ENCODE results near the gene HS6ST2.

Gene HS6ST2

DNA sequence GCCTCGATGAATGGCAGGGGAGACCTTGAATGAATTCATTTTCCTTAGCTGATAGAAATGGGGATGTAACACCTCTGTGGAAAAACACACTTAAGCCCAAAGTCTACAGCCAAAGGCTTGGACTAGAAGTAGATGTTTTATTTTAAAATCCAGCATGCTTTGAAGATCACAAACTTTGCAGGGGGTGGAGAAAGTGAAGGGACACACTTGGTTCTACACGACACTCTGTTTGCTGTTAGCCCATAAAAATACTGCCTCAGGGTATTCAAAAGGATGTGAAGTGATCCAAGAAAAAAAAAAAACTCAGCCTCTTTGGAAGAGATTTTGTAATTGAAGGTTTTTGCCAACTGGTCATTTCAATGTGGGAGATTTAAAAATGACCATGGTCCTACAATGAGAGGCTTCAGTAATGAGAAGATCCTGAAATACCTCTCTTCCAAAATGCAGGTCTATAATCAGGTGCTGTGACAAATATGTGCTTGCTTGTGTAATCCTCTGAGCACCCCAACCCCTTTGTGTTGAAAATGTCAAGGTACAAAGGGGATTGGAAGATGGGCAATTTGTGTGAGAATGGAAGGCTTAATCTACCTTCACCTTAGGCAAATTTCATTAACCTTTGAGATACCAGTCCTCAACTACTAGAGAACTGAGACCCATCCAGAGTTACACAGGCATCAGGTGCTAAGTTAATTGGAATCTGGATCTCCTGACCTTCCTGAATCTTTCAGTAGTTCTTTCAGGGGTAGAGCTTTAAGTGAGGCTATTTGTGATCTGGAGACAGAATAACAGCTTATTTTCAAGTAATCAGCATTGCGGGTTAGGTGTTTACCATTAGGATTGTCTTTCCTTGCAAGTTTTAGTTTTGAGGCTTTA, 82.5 kb downstream of the HS6ST2 start:
- DNase-seq (ENCODE audit: low read depth): no peak
- no peak overlapping the region for H3K4me3 ChIP-seq (replicated peaks; ENCODE audit: low read depth, low read length)
- TF ChIP-seq, protein P1, sequence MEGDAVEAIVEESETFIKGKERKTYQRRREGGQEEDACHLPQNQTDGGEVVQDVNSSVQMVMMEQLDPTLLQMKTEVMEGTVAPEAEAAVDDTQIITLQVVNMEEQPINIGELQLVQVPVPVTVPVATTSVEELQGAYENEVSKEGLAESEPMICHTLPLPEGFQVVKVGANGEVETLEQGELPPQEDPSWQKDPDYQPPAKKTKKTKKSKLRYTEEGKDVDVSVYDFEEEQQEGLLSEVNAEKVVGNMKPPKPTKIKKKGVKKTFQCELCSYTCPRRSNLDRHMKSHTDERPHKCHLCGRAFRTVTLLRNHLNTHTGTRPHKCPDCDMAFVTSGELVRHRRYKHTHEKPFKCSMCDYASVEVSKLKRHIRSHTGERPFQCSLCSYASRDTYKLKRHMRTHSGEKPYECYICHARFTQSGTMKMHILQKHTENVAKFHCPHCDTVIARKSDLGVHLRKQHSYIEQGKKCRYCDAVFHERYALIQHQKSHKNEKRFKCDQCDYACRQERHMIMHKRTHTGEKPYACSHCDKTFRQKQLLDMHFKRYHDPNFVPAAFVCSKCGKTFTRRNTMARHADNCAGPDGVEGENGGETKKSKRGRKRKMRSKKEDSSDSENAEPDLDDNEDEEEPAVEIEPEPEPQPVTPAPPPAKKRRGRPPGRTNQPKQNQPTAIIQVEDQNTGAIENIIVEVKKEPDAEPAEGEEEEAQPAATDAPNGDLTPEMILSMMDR (IDR thresholded peaks at IDR 0.05; ENCODE audit: low read length, missing control alignments): no peak

DNA sequence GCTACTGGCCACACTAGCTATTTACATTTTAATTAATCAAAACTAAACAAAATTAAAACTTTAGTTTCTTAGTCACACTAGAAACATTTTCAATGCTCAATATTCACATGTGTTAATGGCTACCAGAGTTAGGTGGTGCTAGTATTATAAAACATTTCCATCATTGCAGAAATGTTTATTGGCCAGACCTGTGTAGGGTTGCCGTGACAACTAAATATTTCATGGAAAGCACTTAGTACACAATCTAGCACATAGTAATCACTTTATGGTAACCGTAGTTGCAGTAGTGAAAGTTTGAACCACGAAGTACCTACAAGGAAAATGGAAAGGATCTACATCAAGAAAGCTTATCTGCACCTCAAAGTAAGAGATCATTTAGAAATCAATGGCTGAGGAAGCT, 95.9 kb downstream of the HS6ST2 start:
- TF ChIP-seq, protein P1 (IDR thresholded peaks at IDR 0.05; ENCODE audit: low read length, missing control alignments): no peak
- no peak for DNase-seq (ENCODE audit: low read depth)

DNA sequence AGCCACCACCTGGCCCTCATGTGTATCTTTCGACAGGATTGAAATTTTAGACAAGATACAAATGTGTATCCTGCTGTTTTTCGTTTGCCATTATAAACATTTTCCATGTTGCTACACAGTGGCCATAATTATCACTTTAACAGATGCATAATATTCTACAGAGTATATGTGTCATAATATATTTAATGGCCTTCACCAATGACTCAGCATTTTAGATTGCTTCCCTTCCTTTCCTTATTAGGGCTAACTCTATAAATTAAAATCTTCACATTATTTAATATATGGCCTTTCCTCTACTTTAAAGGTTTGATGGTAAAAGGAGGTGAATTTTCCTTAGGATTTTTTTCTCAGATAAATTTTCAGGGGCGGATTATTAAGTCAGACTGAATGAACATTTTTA, 97.4 kb downstream of the HS6ST2 start:
- DNase-seq (ENCODE audit: low read depth): no peak
- TF ChIP-seq, protein P1 (IDR thresholded peaks at IDR 0.05; ENCODE audit: low read length, missing control alignments): no peak
- H3K4me3 ChIP-seq (replicated peaks; ENCODE audit: low read depth, low read length): no peak overlapping the region

More for the DNA sequence above, 95.9 kb downstream of the HS6ST2 start:
- no peak overlapping the region for H3K4me3 ChIP-seq (replicated peaks; ENCODE audit: low read depth, low read length)

DNA sequence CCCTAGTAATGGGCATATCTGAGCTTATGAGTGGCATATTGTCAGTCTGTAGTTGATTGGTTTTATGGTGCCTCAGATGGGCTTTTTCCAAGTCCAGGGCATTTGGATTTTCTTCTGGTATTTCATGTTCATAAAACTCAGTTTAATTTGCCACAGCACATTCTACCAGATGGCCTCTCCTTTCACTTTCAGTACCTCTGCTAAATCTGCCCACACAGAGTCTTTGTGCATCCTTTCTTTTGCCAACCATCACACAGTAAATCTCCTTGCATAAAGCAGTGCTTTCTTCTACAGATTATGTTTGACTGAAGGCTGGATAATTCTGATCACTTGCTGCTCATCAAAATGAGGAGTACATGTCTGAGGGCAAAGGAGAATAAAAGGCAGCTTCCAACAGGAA, 98.2 kb downstream of the HS6ST2 start:
- H3K4me3 ChIP-seq (replicated peaks; ENCODE audit: low read depth, low read length): no peak overlapping the region
- TF ChIP-seq, protein P1 (IDR thresholded peaks at IDR 0.05; ENCODE audit: low read length, missing control alignments): no peak
- DNase-seq (ENCODE audit: low read depth): no peak

DNA sequence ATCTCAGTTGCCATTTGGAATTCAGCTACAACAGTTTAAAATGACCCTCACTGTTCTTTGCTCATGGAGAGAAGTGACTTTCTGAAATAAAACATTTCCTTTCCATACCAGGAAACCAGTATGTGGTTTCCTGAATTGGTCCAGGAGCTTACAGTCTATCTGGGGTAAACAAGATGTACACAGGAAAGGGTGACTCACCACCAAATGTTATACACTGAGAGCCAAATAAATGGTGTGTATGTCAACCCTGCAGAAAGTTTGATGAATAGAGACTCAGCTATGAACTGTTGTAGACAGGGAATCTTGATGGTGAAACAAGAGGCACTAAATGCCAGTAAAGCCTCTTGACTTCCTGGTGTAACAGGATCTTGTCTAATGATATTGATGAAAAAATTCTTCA, 100.4 kb downstream of the HS6ST2 start:
- DNase-seq (ENCODE audit: low read depth): peak; percentile 68

DNA sequence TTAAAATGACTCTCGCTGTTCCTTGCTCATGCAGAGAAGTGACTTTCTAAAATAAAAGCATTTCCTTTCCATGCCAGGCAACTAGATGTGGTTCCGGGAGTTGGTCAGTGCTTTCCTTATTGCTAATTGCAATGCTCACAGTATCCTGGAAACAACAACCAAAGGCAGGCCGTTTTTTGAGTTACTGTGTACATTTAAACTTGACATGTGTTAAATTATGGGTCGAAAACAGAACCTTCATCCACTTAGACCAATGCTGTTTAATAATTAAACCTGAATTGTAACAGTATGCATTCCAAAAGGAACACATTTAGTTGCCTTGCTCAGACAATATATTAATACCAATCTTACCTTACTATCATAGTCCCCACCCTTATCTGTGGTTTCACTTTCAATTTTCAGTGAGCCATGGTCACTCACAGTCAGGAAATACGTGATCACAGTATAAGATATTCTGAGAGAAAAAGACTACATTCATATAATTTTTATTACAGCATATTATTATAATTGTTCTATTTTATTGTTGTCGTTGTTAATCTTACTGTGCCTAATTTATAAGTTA, 102.6 kb downstream of the HS6ST2 start:
- DNase-seq (ENCODE audit: low read depth): no peak
- TF ChIP-seq, protein P1 (IDR thresholded peaks at IDR 0.05; ENCODE audit: low read length, missing control alignments): no peak
- H3K4me3 ChIP-seq (replicated peaks; ENCODE audit: low read depth, low read length): no peak overlapping the region

More for the DNA sequence above, 100.4 kb downstream of the HS6ST2 start:
- no peak overlapping the region for H3K4me3 ChIP-seq (replicated peaks; ENCODE audit: low read depth, low read length)
- TF ChIP-seq, protein P1 (IDR thresholded peaks at IDR 0.05; ENCODE audit: low read length, missing control alignments): no peak
